ENCODE data around the gene GMPPB. TPM values are rescaled to one million over a fixed set of nuclear protein-coding genes. Genes with fewer than 3 reads are reported as not detected.

The GMPPB gene
- total and polyA plus RNA-seq, 9 of the 15 experiments (the other 6 are each of a cell fraction or from before 2014, with no cell fraction given), result 0.53 to 17.4 (median 8.1) TPM

DNA sequence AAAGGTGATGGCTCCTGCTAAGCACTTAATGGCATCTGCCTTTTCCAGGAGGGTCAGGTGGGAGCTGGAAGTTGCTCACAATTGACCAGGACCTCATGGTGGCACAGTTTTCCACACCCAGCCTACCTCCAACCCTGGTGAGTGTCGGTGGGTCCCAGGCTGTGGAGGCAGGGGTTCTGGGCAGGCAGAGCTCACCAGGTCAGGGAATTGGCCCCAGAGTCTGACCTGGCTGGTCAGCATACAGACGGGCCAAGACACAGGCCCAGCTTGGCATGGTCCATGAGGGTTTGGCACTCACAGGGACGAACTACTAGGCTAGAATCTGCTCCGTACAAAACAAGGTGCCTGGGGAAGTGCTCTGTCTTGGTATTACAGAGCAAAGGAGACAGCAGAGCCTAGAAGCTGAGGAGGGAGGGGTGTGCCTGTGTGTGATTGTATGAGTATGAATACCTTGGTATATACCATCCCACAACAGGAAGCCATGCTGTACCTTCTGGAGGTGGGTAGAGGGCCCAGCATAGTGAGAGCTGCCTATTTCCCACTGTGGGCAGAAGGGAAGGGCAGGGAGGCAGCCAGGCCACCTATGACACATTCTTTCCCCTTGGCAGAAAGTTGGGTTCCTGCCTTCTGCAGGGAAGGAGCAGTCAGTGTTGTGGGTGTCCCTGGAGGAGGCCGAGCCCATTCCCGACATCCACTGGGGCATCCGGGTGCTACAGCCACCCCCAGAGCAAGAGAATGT, 43.1 kb downstream of the GMPPB start:
- DNase-seq (ENCODE audit: extremely low read depth in 1 of 4, low spot score in 3 of 4) (no peak), FAIRE-seq (no peak), ATAC-seq (no peak)
- Histone ChIP-seq H3K4me2 (ENCODE audit: insufficient read depth, low read length) (no peak overlapping the region), H3K79me2 (ENCODE audit: control insufficient read depth, insufficient read depth, low read length) (peaks cover 6% of the 10 kb centered on the region; the same call in 1 of the 3 replicates), H4K20me1 (replicated peaks; ENCODE audit: control insufficient read depth, insufficient read depth, low read length) (no peaks in the 10 kb centered on the region), H3K4me3 (no peak overlapping the region), H3K27ac (ENCODE audit: extremely low read depth, low read depth, low read length) (no peak overlapping the region; the same call in 2 of the 3 replicates), H3K36me3 (ENCODE audit: control insufficient read depth, insufficient read depth, low read length) (peaks cover 83% of the 10 kb centered on the region; the same call in 2 of the 3 replicates), H3K27me3 (ENCODE audit: control insufficient read depth in 2 of 2, insufficient read depth in 2 of 2, low read length in 2 of 2) (no peaks in the 10 kb centered on the region), H3K9me3 (replicated peaks; ENCODE audit: control insufficient read depth, insufficient read depth, low read depth, low read length) (no peaks in the 10 kb centered on the region), H3K4me1 (replicated peaks in 1 of 2; ENCODE audit: control insufficient read depth in 2 of 2, insufficient read depth in 2 of 2, low read length in 2 of 2) (peaks cover 0 to 9% of the 10 kb centered on the region in 2 experiments; a peak in 2 of 5 replicates), H3K9ac (ENCODE audit: insufficient read depth in 1 of 2, low read depth in 2 of 2, low read length in 2 of 2) (peak overlapping the region in 1 of 2 experiments; percentile 52; a peak in 1 of 4 replicates), H2AFZ (ENCODE audit: low read depth, low read length) (no peak overlapping the region), H3K9me1 (ENCODE audit: control insufficient read depth, insufficient read depth, low read length) (peaks cover 3% of the 10 kb centered on the region)
- CTCF ChIA-PET (ENCODE audit: low intra/inter-chr PET ratio), result no interaction called here
- TF ChIP-seq MXI1 (IDR thresholded peaks at IDR 0.05; ENCODE audit: low read depth, low read length) (no peak), TAF15 (IDR thresholded peaks at IDR 0.05; ENCODE audit: low read depth, low read length) (no peak), HDAC6 (IDR thresholded peaks at IDR 0.05; ENCODE audit: low read depth, low read length) (no peak), NCOA2 (IDR thresholded peaks at IDR 0.05; ENCODE audit: partially characterized antibody in 2 of 2) (no peak), SUPT5H (IDR thresholded peaks at IDR 0.05) (no peak), BRCA1 (IDR thresholded peaks at IDR 0.05) (no peak), BRCA1 (CRISPR knock-in tag; IDR thresholded peaks at IDR 0.05) (no peak), RBM25 (IDR thresholded peaks at IDR 0.05; ENCODE audit: low read depth, low read length, severe bottlenecking) (no peak), VEZF1 (CRISPR knock-in tag; IDR thresholded peaks at IDR 0.05) (no peak), PTBP1 (IDR thresholded peaks at IDR 0.05; ENCODE audit: low read depth, low read length) (no peak), MTF1 (CRISPR knock-in tag; IDR thresholded peaks at IDR 0.05; ENCODE audit: borderline replicate concordance) (no peak)
- TF ChIP-seq, protein P1, sequence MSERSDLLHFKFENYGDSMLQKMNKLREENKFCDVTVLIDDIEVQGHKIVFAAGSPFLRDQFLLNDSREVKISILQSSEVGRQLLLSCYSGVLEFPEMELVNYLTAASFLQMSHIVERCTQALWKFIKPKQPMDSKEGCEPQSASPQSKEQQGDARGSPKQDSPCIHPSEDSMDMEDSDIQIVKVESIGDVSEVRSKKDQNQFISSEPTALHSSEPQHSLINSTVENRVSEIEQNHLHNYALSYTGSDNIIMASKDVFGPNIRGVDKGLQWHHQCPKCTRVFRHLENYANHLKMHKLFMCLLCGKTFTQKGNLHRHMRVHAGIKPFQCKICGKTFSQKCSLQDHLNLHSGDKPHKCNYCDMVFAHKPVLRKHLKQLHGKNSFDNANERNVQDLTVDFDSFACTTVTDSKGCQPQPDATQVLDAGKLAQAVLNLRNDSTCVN (CRISPR knock-in tag; IDR thresholded peaks at IDR 0.05), result no peak
- in situ Hi-C loops (cut with MboI), result no loop called here
- no TSS peak for BruUV-seq (replicated peaks)
- POLR2A ChIA-PET, result interaction anchor here (0.6 kb wide), 1 partner anchor 1059 kb away, joined by 3 read pairs; the partner anchor contains the start of gene TMEM89
- 96% methylated on average over 6 of the region's 7 CpGs for WGBS (ENCODE audit: insufficient coverage, low coverage, missing lambda C conversion rate)
- intact Hi-C loops (cut with micrococcal nuclease), result no loop called here

Measured in K562 (cell line).